Heart right ventricle (tissue), 16 donors: ENCODE results near the gene CD151. TPM values are rescaled to one million over a fixed set of nuclear protein-coding genes. Genes with fewer than 3 reads are reported as not detected.
A peak's percentile ranks its signal among the peaks of the same experiment; 100 is the strongest.

Experiments used
- ATAC-seq, 8 donors: fragments of 200-7000 bp; cut with Tn5 transposase; one replicate each; pipeline ENCODE4 v1.9.1; 2020; ENCODE audit warnings: mild to moderate bottlenecking in 8 of 8, moderate library complexity in 8 of 8, moderate number of reproducible peaks in 1 of 8
- DNase-seq, 2 donors: peaks; one replicate each; pipeline ENCODE4 v3.0.0-alpha.2; 2020
- H3K27ac ChIP-seq, 10 donors: fragments of 200-600 bp; sonication (generic) in 2 of 10; one replicate each; pipeline versions ENCODE4 v1.5.0 to v1.8.0; 2020 to 2022; ENCODE audit warnings: mild to moderate bottlenecking in 3 of 10
- H3K27me3 ChIP-seq, 7 donors: fragments of 200-600 bp; one replicate each; pipeline ENCODE4 v1.8.0; 2021 to 2022; ENCODE audit warnings: mild to moderate bottlenecking in 2 of 7
- H3K36me3 ChIP-seq, 9 donors: fragments of 200-600 bp; sonication (generic) in 1 of 9; one replicate each; pipeline versions ENCODE4 v1.5.0 to v1.8.0; 2020 to 2022; ENCODE audit warnings: mild to moderate bottlenecking in 2 of 9
- H3K4me1 ChIP-seq, 9 donors: fragments of 200-600 bp; sonication (generic) in 1 of 9; one replicate each; pipeline versions ENCODE4 v1.5.0 to v1.8.0; 2020 to 2022; ENCODE audit warnings: mild to moderate bottlenecking in 4 of 9
- H3K4me3 ChIP-seq, 10 donors: fragments of 200-600 bp; sonication (generic) in 2 of 10; one replicate each; pipeline versions ENCODE4 v1.5.0 to v1.8.0; 2020 to 2022; ENCODE audit warnings: mild to moderate bottlenecking in 7 of 10, moderate library complexity in 2 of 10
- H3K9me3 ChIP-seq, 11 donors: fragments of 200-600 bp in 10 of 11; sonication (generic) in 2 of 11; one replicate each; pipeline versions ENCODE4 v1.5.0 to v1.8.0; 2013 to 2022; ENCODE audit warnings: mild to moderate bottlenecking in 2 of 11, control low read depth in 1 of 11, moderate library complexity in 1 of 11
- WGBS, 2 donors: extraction: QIAGEN DNeasy Blood & Tissue Kit; methylation state at CpG; one replicate each; pipeline ENCODE4 v1.1.7; 2013; ENCODE audit warnings: inconsistent platforms in 1 of 2; 5-methylcytosine and 5-hydroxymethylcytosine counted together
- intact Hi-C, 10 donors: fragments of 100-400 bp; cut with DNase I; formaldehyde crosslinking; loops; one replicate each; pipeline versions ENCODE4 v1.11.1 to v1.14.2; 2022
- polyA plus RNA-seq, 2 donors: library from polyadenylated mRNA; stranded (reverse); fragments of 200-250 nt; gene quantifications; one replicate each; pipeline ENCODE4 v1.2.3, GENCODE V29; 2013
- total RNA-seq, 10 donors: library from RNA; stranded (reverse); fragmentation: NEBNext Ultra II Directional in 3 of 10; extraction: Animal tissue kit (Norgen Biotek cat#: 25700) in 3 of 10; gene quantifications; one replicate each; pipeline versions ENCODE4 v1.2.1 to v1.2.4, GENCODE V29; 2021 to 2023
- TF ChIP-seq, protein P1 (sequence below), 9 donors: fragments of 200-600 bp; sonication (generic) in 2 of 9; IDR thresholded peaks; one replicate each; pipeline versions ENCODE4 v1.5.0 to v1.8.0; 2021 to 2022; ENCODE audit warnings: antibody characterized with exemption in 9 of 9, mild to moderate bottlenecking in 5 of 9, moderate library complexity in 1 of 9
- donor health status: Arrhythmogenic right ventricular cardiomyopathy.
- donor health status: ischemic (EF 13 %, LVEDD 7.1; RV severe dilation, severe dysfunction).
- donor health status: healthy with polysubstance abuse.
- donor health status: DM: no; HTN: yes; CAD: no.
- donor health status: DM: no; HTN: no; CAD: no.
- donor health status: ischemic (EF 25% LVEDD 6.9; RV normal size, moderate dysfunction).
- donor health status: ischemic (EF 25% LVEDD 5.7; RV mildly dilated, moderate dysfunction).
- donor health status: healthy.
- donor health status: DM: yes; HTN: yes; CAD: no.
- donor health status: Ischemic cardiomyopathy.
- donor health status: ischemic (EF 35%, LVEDD 5.7; RV mildly dilated, moderate dysfunction).
- donor health status: nonischemic (EF 11% LVEDD 7.7; RV severe dilation, severe dysfunction).
- donor health status: DM: yes; HTN: yes; CAD: no.
- donor health status: PGD.
- donor health status: ischemic (EF 29% LVEDD 5.4; RV normal size, mild dysfunction).
- donor health status: nonischemic (EF 23%, LVEDD 6.1; RV moderate dilation, normal function).

CD151 gene
- total and polyA plus RNA-seq, 12 donors, result 286 to 684 (median 466) TPM

DNA sequence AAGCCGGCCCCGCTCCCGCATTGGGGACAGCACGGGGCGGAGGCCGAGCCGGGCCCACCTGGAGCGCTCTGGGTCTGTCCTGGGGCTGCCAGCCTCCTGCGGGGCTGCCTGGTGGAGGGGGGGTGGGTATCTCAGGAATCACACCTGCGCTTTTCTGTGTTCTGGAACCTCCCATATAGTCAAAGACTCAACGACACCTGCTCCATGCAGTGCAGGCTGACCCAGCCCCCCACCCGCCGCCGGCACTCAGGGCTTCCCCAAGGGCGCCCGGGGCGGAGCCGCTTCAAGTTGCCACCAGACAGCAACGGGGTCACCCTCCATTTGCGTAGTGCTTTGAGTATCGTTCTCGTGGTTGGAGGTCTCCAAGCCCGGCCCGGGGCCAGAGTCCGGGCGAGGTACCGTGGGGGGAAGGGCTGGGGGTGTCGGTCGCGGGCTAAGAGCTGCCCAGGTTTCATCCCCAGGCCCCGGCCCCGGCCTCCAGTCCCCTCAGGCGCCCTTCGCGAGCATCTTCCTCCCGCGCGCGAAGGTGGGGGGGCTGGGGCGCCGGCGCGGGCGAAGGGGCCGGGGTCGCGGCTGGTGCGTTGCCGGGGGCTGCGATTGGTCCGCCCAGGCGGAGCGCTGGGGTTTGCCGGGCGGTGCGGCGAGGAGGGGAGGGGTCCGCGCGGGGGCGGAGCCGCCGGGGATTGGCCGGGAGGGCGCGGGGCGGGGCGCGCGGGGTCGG, 16.5 kb downstream of the CD151 start:
- TF ChIP-seq, protein P1, sequence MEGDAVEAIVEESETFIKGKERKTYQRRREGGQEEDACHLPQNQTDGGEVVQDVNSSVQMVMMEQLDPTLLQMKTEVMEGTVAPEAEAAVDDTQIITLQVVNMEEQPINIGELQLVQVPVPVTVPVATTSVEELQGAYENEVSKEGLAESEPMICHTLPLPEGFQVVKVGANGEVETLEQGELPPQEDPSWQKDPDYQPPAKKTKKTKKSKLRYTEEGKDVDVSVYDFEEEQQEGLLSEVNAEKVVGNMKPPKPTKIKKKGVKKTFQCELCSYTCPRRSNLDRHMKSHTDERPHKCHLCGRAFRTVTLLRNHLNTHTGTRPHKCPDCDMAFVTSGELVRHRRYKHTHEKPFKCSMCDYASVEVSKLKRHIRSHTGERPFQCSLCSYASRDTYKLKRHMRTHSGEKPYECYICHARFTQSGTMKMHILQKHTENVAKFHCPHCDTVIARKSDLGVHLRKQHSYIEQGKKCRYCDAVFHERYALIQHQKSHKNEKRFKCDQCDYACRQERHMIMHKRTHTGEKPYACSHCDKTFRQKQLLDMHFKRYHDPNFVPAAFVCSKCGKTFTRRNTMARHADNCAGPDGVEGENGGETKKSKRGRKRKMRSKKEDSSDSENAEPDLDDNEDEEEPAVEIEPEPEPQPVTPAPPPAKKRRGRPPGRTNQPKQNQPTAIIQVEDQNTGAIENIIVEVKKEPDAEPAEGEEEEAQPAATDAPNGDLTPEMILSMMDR (IDR thresholded peaks at IDR 0.05), result no peak
- DNase-seq (peak in 1 of 2 donors; percentile 57), ATAC-seq (no peak)
- Histone ChIP-seq H3K4me1 (peaks cover 30 to 84% (median 53%) of the 10 kb centered on the region in 9 donors), H3K4me3 (peak overlapping the region; percentile 21 to 54 (median 51)), H3K27me3 (peaks cover 0 to 28% (median 0%) of the 10 kb centered on the region in 7 donors), H3K36me3 (peaks cover 0 to 18% (median 0%) of the 10 kb centered on the region in 9 donors), H3K9me3 (no peaks in the 10 kb centered on the region), H3K27ac (no peak overlapping the region)
- WGBS, 2 donors, result 11 to 26% methylated on average over 60 to 71 of the region's 71 CpGs
- intact Hi-C loops, result loop anchor here in 7 of 10 donors (2.0 to 5.0 kb wide), 5 partner anchors 58 to 203 kb away; partner anchors contain the start of genes AP2A2 (in 1 of the 7) and CHID1 (in 1 of the 7)

DNA sequence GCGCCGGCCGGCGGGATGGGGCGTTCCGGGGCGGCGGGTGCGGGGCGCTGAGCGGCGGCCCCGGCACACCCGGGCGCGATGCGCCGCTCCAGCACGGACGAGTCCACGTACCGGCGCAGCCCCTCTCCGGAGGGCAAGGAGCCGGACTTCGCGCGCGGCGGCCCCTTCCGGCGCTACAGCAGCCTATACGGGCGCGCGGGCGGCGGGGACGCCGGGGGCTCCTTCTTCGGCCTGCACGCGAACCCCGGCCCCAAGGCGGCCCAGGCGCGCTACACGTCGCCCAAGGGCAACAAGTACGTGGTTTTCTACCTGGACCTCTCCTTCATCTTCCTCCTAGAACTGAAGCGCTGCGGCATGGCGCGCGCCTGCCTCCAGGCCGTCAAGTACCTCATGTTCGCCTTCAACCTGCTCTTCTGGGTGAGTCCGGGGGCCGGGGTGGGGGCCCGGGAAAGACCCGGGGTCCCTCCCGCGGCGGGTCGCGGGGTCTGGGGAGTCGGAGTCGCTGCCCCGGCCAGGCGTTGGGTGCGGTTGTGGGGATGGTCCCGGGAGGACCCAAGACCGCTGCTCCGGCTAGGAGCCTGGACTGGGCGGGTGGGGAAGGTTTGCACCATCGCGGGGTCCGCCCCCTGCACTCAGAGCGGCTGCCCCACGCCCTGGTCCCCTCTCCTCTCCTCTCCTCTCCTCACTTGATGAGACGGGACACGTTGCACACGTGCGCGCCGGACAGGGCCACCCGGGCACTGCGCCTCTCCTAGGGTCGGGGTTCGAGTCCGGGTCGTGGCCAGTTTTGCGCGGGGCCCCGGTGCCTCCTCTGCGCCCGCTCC, 17.4 kb downstream of the CD151 start:
- intact Hi-C loops, result loop anchor here in 9 of 10 donors (2.0 to 10.0 kb wide), 6 partner anchors 57 to 202 kb away; partner anchors contain the start of genes AP2A2 (in 1 of the 9) and CHID1 (in 1 of the 9)
- H3K36me3 ChIP-seq, result peaks cover 0 to 21% (median 0%) of the 10 kb centered on the region in 9 donors
- H3K27me3 ChIP-seq, result peaks cover 0 to 28% (median 0%) of the 10 kb centered on the region in 7 donors
- DNase-seq, result no peak
- H3K4me1 ChIP-seq, result peaks cover 24 to 82% (median 47%) of the 10 kb centered on the region in 9 donors
- TF ChIP-seq, protein P1 (IDR thresholded peaks at IDR 0.05), result no peak
- no peak for ATAC-seq
- H3K4me3 ChIP-seq, result peak overlapping the region in 8 of 10 donors; percentile 33 to 52 (median 42)
- H3K9me3 ChIP-seq, result no peaks in the 10 kb centered on the region
- no peak overlapping the region for H3K27ac ChIP-seq
- WGBS, 2 donors, result 38 to 46% methylated on average over 62 to 97 of the region's 97 CpGs

- Histone ChIP-seq H3K9me3 (no peaks in the 10 kb centered on the region), H3K4me3 (no peak overlapping the region), H3K4me1 (peaks cover 18 to 82% (median 38%) of the 10 kb centered on the region in 9 donors), H3K27ac (no peak overlapping the region), H3K36me3 (peaks cover 0 to 21% (median 0%) of the 10 kb centered on the region in 9 donors), H3K27me3 (peaks cover 0 to 28% (median 0%) of the 10 kb centered on the region in 7 donors)
- intact Hi-C loops, result loop anchor here in 2 of 10 donors (10.0 kb wide), 1 partner anchor 194 kb away; no protein-coding TSS in a partner anchor
- DNase-seq (no peak), ATAC-seq (no peak)
- 76 to 77% methylated on average over 22 to 28 of the region's 28 CpGs for WGBS, 2 donors
- TF ChIP-seq, protein P1 (IDR thresholded peaks at IDR 0.05), result no peak
Observed at GRCh38 chr11:850775-851763, 18.3 kb downstream of the CD151 start.
